H1 (cell line): ENCODE results near the gene CAMTA1. TPM values are rescaled to one million over a fixed set of nuclear protein-coding genes. Genes with fewer than 3 reads are reported as not detected.

Experiments
- CTCF ChIA-PET: fragments of 300-600 bp; sonication (Branson Sonifier 250); formaldehyde crosslinking; loops from one replicate; lab custom pipeline; 2021; ENCODE audit not compliant: partially characterized antibody; lab: Charles Lee
- POLR2A ChIA-PET: fragments of 300-600 bp; sonication (Branson Sonifier 250); formaldehyde crosslinking; loops from one replicate; lab custom pipeline; 2021; ENCODE audit warnings: inconsistent platforms; ENCODE audit not compliant: partially characterized antibody; lab: Charles Lee
- DNase-seq, 2 experiments: peaks; one replicate each; pipeline versions ENCODE4 v3.0.0 to v3.0.0-alpha.2; 2010 to 2022; ENCODE audit warnings: low spot score in 2 of 2, low read depth in 1 of 2, mixed read lengths in 1 of 2
- FAIRE-seq: peaks from 2 replicates; lab custom pipeline; 2011; peaks lifted over from hg19 to GRCh38; lab: Jason Lieb, UNC
- H2AFZ ChIP-seq: 2 replicates; pipeline ENCODE4 v1.8.1; 2012; ENCODE audit warnings: low read length, inconsistent platforms
- H2AK5ac ChIP-seq: 2 replicates; pipeline ENCODE4 v1.6.1; 2013; ENCODE audit warnings: low read depth, low read length
- H2BK120ac ChIP-seq: replicated peaks from 2 replicates; pipeline ENCODE3; 2013; ENCODE audit warnings: low read depth, low read length, inconsistent platforms
- H2BK12ac ChIP-seq: 2 replicates; pipeline ENCODE4 v1.6.1; 2013; ENCODE audit warnings: low read depth, low read length
- H2BK15ac ChIP-seq: 2 replicates; pipeline ENCODE4 v1.6.1; 2013; ENCODE audit warnings: low read length
- H2BK20ac ChIP-seq: 2 replicates; pipeline ENCODE4 v1.6.1; 2013; ENCODE audit warnings: low read length
- H2BK5ac ChIP-seq: 2 replicates; pipeline ENCODE4 v1.6.1; 2013; ENCODE audit warnings: low read depth, low read length
- H3K14ac ChIP-seq: 2 replicates; pipeline ENCODE4 v1.6.1; 2013; ENCODE audit warnings: inconsistent platforms; ENCODE audit not compliant: insufficient read length
- H3K18ac ChIP-seq: 2 replicates; pipeline ENCODE4 v1.6.1; 2013; ENCODE audit warnings: low read length; ENCODE audit errors: extremely low read depth
- H3K23ac ChIP-seq: 2 replicates; pipeline ENCODE4 v1.6.1; 2013; ENCODE audit warnings: inconsistent platforms; ENCODE audit not compliant: insufficient read length
- H3K23me2 ChIP-seq: 2 replicates; pipeline ENCODE4 v1.6.1; 2013; ENCODE audit warnings: low read depth, low read length
- H3K27ac ChIP-seq: 2 replicates; pipeline ENCODE4 v1.6.1; 2011; ENCODE audit warnings: low read depth, low read length, inconsistent platforms
- H3K27me3 ChIP-seq, 4 experiments: replicated peaks in 1 of 4; 1 replicate in 1 of 4; 2 replicates in 3 of 4; pipeline versions ENCODE4 v1.6.1 to v1.8.1; 2011 to 2013; ENCODE audit warnings: low read length in 3 of 4, mild to moderate bottlenecking in 3 of 4, inconsistent platforms in 2 of 4, mixed read lengths in 2 of 4, moderate library complexity in 1 of 4; ENCODE audit not compliant: control insufficient read depth in 3 of 4, insufficient read depth in 3 of 4; ENCODE audit errors: extremely low read depth in 1 of 4
- H3K36me3 ChIP-seq, 4 experiments: 2 replicates each; pipeline versions ENCODE4 v1.6.1 to v1.8.1; 2011 to 2013; ENCODE audit warnings: mild to moderate bottlenecking in 4 of 4, low read length in 3 of 4, moderate library complexity in 2 of 4, control low read depth in 1 of 4, inconsistent platforms in 1 of 4; ENCODE audit not compliant: insufficient read depth in 4 of 4, control insufficient read depth in 2 of 4
- H3K4ac ChIP-seq: replicated peaks from 2 replicates; pipeline ENCODE3; 2013; ENCODE audit warnings: low read length, low read depth, mixed read lengths, inconsistent platforms; ENCODE audit not compliant: insufficient read length
- H3K4me1 ChIP-seq, 4 experiments: replicated peaks in 1 of 4; 1 replicate in 1 of 4; 2 replicates in 3 of 4; pipeline versions ENCODE4 v1.6.1 to v1.8.1; 2011 to 2013; ENCODE audit warnings: low read length in 3 of 4, inconsistent platforms in 2 of 4, mixed read lengths in 1 of 4; ENCODE audit not compliant: insufficient read depth in 4 of 4, control insufficient read depth in 3 of 4
- H3K4me2 ChIP-seq, 2 experiments: 2 replicates each; pipeline versions ENCODE4 v1.6.1 to v1.8.1; 2011 to 2013; ENCODE audit warnings: low read depth in 2 of 2, low read length in 2 of 2, control low read depth in 1 of 2, inconsistent platforms in 1 of 2, mild to moderate bottlenecking in 1 of 2; ENCODE audit not compliant: insufficient read depth in 1 of 2
- H3K4me3 ChIP-seq, 4 experiments: fragments of 200-600, 300-600 bp in 1 of 4; sonication (generic), shearing (Covaris generic), sonication (Bioruptor Twin) in 1 of 4; 2 replicates each; pipeline versions ENCODE4 v1.5.1 to v1.8.1; 2011 to 2016; ENCODE audit warnings: low read length in 4 of 4, low read depth in 3 of 4, control low read depth in 2 of 4, inconsistent platforms in 2 of 4, mild to moderate bottlenecking in 2 of 4, mixed read lengths in 1 of 4, moderate library complexity in 1 of 4; ENCODE audit not compliant: insufficient read depth in 2 of 4; ENCODE audit errors: extremely low read depth in 1 of 4
- H3K56ac ChIP-seq: replicated peaks from 2 replicates; pipeline ENCODE3; 2013; ENCODE audit warnings: low read depth, mild to moderate bottlenecking, mixed read lengths, low read length, inconsistent platforms; ENCODE audit not compliant: insufficient read length
- H3K79me1 ChIP-seq: 2 replicates; pipeline ENCODE4 v1.6.1; 2013; ENCODE audit warnings: low read depth, low read length, control low read depth
- H3K79me2 ChIP-seq, 2 experiments: 2 replicates each; pipeline versions ENCODE4 v1.6.1 to v1.8.1; 2012 to 2013; ENCODE audit warnings: low read length in 2 of 2, mild to moderate bottlenecking in 2 of 2, inconsistent platforms in 1 of 2; ENCODE audit not compliant: insufficient read depth in 2 of 2, control insufficient read depth in 1 of 2
- H3K9ac ChIP-seq, 4 experiments: replicated peaks in 1 of 4; 1 replicate in 1 of 4; 2 replicates in 3 of 4; pipeline versions ENCODE4 v1.6.1 to v1.8.1; 2011 to 2013; ENCODE audit warnings: low read depth in 3 of 4, low read length in 3 of 4, control low read depth in 2 of 4, mild to moderate bottlenecking in 2 of 4, moderate library complexity in 2 of 4, inconsistent platforms in 1 of 4; ENCODE audit errors: extremely low read depth in 1 of 4
- H3K9me3 ChIP-seq, 2 experiments: 2 replicates each; pipeline versions ENCODE4 v1.6.1 to v1.8.1; 2012 to 2013; ENCODE audit warnings: mild to moderate bottlenecking in 2 of 2, moderate library complexity in 2 of 2, control low read depth in 1 of 2, inconsistent platforms in 1 of 2, low read depth in 1 of 2, low read length in 1 of 2, mixed read lengths in 1 of 2; ENCODE audit not compliant: insufficient read depth in 2 of 2
- H4K20me1 ChIP-seq, 2 experiments: replicated peaks in 1 of 2; 2 replicates each; pipeline versions ENCODE3 to v1.8.1; 2011 to 2013; ENCODE audit warnings: inconsistent platforms in 2 of 2, low read length in 2 of 2, mild to moderate bottlenecking in 1 of 2; ENCODE audit not compliant: insufficient read depth in 2 of 2, control insufficient read depth in 1 of 2
- H4K5ac ChIP-seq: 2 replicates; pipeline ENCODE4 v1.6.1; 2013; ENCODE audit warnings: low read length, low read depth, mixed read lengths, inconsistent platforms; ENCODE audit not compliant: insufficient read length
- H4K8ac ChIP-seq: 2 replicates; pipeline ENCODE4 v1.8.0; 2013; ENCODE audit warnings: mild to moderate bottlenecking, moderate library complexity, low read length, inconsistent platforms; ENCODE audit not compliant: insufficient read depth; ENCODE audit errors: extremely low read depth
- H4K91ac ChIP-seq: replicated peaks from 2 replicates; pipeline ENCODE3; 2013; ENCODE audit warnings: low read length, mixed read lengths, inconsistent platforms; ENCODE audit not compliant: insufficient read length
- BACH1 ChIP-seq: IDR thresholded peaks from 2 replicates; pipeline ENCODE4 v1.6.1; 2012; ENCODE audit warnings: low read length, improper control_type of control experiment
- CHD2 ChIP-seq: IDR thresholded peaks from 2 replicates; pipeline ENCODE4 v1.6.1; 2012; ENCODE audit warnings: low read length, improper control_type of control experiment
- EZH2 ChIP-seq: fragments of 200-600 bp; sonication (generic); IDR thresholded peaks from 2 replicates; pipeline ENCODE4 v1.7.1; 2012; ENCODE audit warnings: low read depth, mild to moderate bottlenecking, moderate library complexity, low read length, inconsistent platforms; ENCODE audit not compliant: severe bottlenecking
- NRF1 ChIP-seq: IDR thresholded peaks from 2 replicates; pipeline ENCODE4 v1.6.1; 2011; ENCODE audit warnings: mild to moderate bottlenecking, low read depth, low read length, improper control_type of control experiment
- POLR2A ChIP-seq, 2 experiments: IDR thresholded peaks; 1 replicate in 1 of 2; 2 replicates in 1 of 2; pipeline ENCODE4 v1.6.1; 2011; ENCODE audit warnings: low read depth in 2 of 2, low read length in 2 of 2, mild to moderate bottlenecking in 2 of 2; ENCODE audit errors: control extremely low read depth in 1 of 2
- TEAD4 ChIP-seq: IDR thresholded peaks from 2 replicates; pipeline ENCODE4 v1.6.1; 2012; ENCODE audit warnings: low read depth, low read length, inconsistent platforms, mixed read lengths
- ZNF274 ChIP-seq: IDR thresholded peaks from 2 replicates; pipeline ENCODE4 v1.7.0; 2012; ENCODE audit warnings: low read length, borderline replicate concordance; ENCODE audit errors: extremely low read depth
- WGBS, 2 experiments: shearing (Covaris generic) in 1 of 2; methylation state at CpG; one replicate each; pipeline versions ENCODE4 v1.1.6 to v1.1.7; 2013 to 2015; ENCODE audit warnings: low lambda C conversion rate in 2 of 2, mixed read lengths in 2 of 2, inconsistent platforms in 1 of 2, low coverage in 1 of 2, missing lambda C conversion rate in 1 of 2; ENCODE audit not compliant: insufficient replicate concordance in 2 of 2, insufficient coverage in 1 of 2, insufficient read length in 1 of 2; ENCODE audit errors: extremely low coverage in 1 of 2, missing lambda C conversion rate in 1 of 2; 5-methylcytosine and 5-hydroxymethylcytosine counted together
- polyA plus RNA-seq, 7 experiments: library from polyadenylated mRNA; depleted of rRNA in 3 of 7; stranded (reverse) in 5 of 7; unstranded in 2 of 7; fragments of >200 nt in 5 of 7; fragments of 200-250 nt in 2 of 7; gene quantifications; 1 replicate in 5 of 7; 2 replicates in 1 of 7; 4 replicates in 1 of 7; pipeline versions ENCODE4 v1.2.1 to v1.2.3, GENCODE V29; 2011 to 2013; ENCODE audit warnings: missing spikeins in 2 of 7, mixed read lengths in 2 of 7
- total RNA-seq: library from RNA; stranded (reverse); fragmentation: NEBNext Ultra II Directional; extraction: Animal tissue kit (Norgen Biotek cat#: 25700); gene quantifications from 2 replicates; pipeline ENCODE4 v1.2.1, GENCODE V29; 2021

Gene CAMTA1
- total and polyA plus RNA-seq, 2 of the 8 experiments (the other 6 are each of a cell fraction or from before 2014, with no cell fraction given), result 65.0 to 119 TPM

GRCh38 chr1:7712731-7713323, 927.6 kb downstream of the CAMTA1 start:
- ChIA-PET POLR2A (no interaction called here), CTCF (interaction anchor here (1.2 kb wide), 1 partner anchor 40 kb away, joined by 3 read pairs; no protein-coding TSS in a partner anchor)
- TF ChIP-seq CHD2 (no peak), NRF1 (no peak), EZH2 (no peak), TEAD4 (no peak), BACH1 (no peak), POLR2A (IDR thresholded peaks at IDR 0.05; ENCODE audit: control extremely low read depth in 1 of 2, low read depth in 2 of 2, low read length in 2 of 2) (no peak), ZNF274 (no peak)

More at GRCh38 chr1:7712731-7713323, 927.6 kb downstream of the CAMTA1 start:
- H2BK15ac ChIP-seq, result no peak overlapping the region
- no peak overlapping the region for H3K9ac ChIP-seq
- no peak overlapping the region for H2AFZ ChIP-seq
- H3K23me2 ChIP-seq, result no peaks in the 10 kb centered on the region
- H3K56ac ChIP-seq, result no peak overlapping the region
- no peaks in the 10 kb centered on the region for H3K79me2 ChIP-seq
- H3K4ac ChIP-seq, result no peak overlapping the region
- H3K18ac ChIP-seq, result no peak overlapping the region
- H3K4me2 ChIP-seq, result no peak overlapping the region
- no peaks in the 10 kb centered on the region for H3K79me1 ChIP-seq
- no peaks in the 10 kb centered on the region for H3K36me3 ChIP-seq
- H3K9me3 ChIP-seq, result no peaks in the 10 kb centered on the region
- H2BK20ac ChIP-seq, result no peak overlapping the region
- WGBS, 2 experiments, result 82% methylated on average over 8 of the region's 8 CpGs; no CpG with 5 or more reads in 1 of the 2 experiments
- H2BK5ac ChIP-seq, result no peak overlapping the region
- FAIRE-seq (no peak), DNase-seq (no peak)
- H3K14ac ChIP-seq, result no peak overlapping the region
- H3K4me1 ChIP-seq, result peaks cover 0 to under 1% (median 0%) of the 10 kb centered on the region in 4 experiments; a peak in 1 of 7 replicates
- H2BK120ac ChIP-seq, result no peak overlapping the region
- no peak overlapping the region for H4K5ac ChIP-seq
- H3K4me3 ChIP-seq, result no peak overlapping the region
- peaks cover 0 to 1% of the 10 kb centered on the region in 2 experiments for H4K20me1 ChIP-seq
- H4K91ac ChIP-seq, result no peak overlapping the region
- no peak overlapping the region for H2AK5ac ChIP-seq
- no peak overlapping the region for H3K23ac ChIP-seq
- H3K27me3 ChIP-seq, result peaks cover 0 to 5% (median 0%) of the 10 kb centered on the region in 4 experiments; a peak in 1 of 7 replicates
- no peak overlapping the region for H3K27ac ChIP-seq
- H2BK12ac ChIP-seq, result no peak overlapping the region
- no peak overlapping the region for H4K8ac ChIP-seq
